ENCODE measurements around the gene CLEC20A. TPM values are rescaled to one million over a fixed set of nuclear protein-coding genes. Genes with fewer than 3 reads are reported as not detected.

CLEC20A gene
- total and polyA plus RNA-seq, 2 donors = 0.28 to 0.39 TPM

DNA sequence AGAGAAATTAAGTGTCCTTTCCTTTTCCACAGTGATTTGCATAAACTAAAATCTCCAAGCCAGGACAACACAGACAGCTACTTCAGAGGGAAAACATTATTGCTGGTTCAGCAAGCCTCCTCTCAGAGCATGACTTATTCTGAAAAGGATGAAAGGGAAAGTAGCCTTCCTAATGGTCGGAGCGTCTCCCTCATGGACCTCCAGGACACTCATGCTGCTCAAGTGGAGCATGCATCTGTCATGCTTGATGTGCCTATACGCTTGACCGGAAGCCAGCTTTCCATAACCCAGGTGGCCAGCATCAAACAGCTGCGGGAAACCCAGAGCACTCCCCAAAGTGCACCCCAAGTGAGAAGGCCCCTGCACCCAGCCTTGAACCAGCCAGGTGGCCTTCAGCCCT, 39.1 kb downstream of the CLEC20A start:
- H3K9me3 ChIP-seq (ENCODE audit: control insufficient read depth in 2 of 2, insufficient read depth in 1 of 2, low read length in 1 of 2) = no peaks in the 10 kb centered on the region
- H3K27me3 ChIP-seq (ENCODE audit: control insufficient read depth in 2 of 2, insufficient read depth in 1 of 2, low read length in 1 of 2) = no peaks in the 10 kb centered on the region
- no peak overlapping the region for H3K27ac ChIP-seq (ENCODE audit: low read depth in 1 of 2, low read length in 1 of 2)
- no peaks in the 10 kb centered on the region for H3K36me3 ChIP-seq (ENCODE audit: control insufficient read depth in 2 of 2, insufficient read depth in 2 of 2, low read length in 1 of 2)
- 95% methylated on average over 5 of the region's 5 CpGs for WGBS
- H3K4me3 ChIP-seq (ENCODE audit: low read length in 2 of 2) = no peak overlapping the region
- no peaks in the 10 kb centered on the region for H3K4me1 ChIP-seq (ENCODE audit: control insufficient read depth in 2 of 2, insufficient read depth in 2 of 2, low read length in 2 of 2)
- DNase-seq (ENCODE audit: low read depth in 6 of 9, low spot score in 9 of 9) = peak in 1 of 9 donors; percentile 2

GRCh38 chr1:178456472-178456871, 40.3 kb downstream of the CLEC20A start:
- no peak for DNase-seq (ENCODE audit: low read depth in 6 of 9, low spot score in 9 of 9)
- 94% methylated on average over 13 of the region's 13 CpGs for WGBS
- Histone ChIP-seq H3K9me3 (ENCODE audit: control insufficient read depth in 2 of 2, insufficient read depth in 1 of 2, low read length in 1 of 2) (no peaks in the 10 kb centered on the region), H3K4me3 (ENCODE audit: low read length in 2 of 2) (no peak overlapping the region), H3K4me1 (ENCODE audit: control insufficient read depth in 2 of 2, insufficient read depth in 2 of 2, low read length in 2 of 2) (no peaks in the 10 kb centered on the region), H3K27me3 (ENCODE audit: control insufficient read depth in 2 of 2, insufficient read depth in 1 of 2, low read length in 1 of 2) (no peaks in the 10 kb centered on the region), H3K36me3 (ENCODE audit: control insufficient read depth in 2 of 2, insufficient read depth in 2 of 2, low read length in 1 of 2) (no peaks in the 10 kb centered on the region), H3K27ac (ENCODE audit: low read depth in 1 of 2, low read length in 1 of 2) (no peak overlapping the region)

GRCh38 chr1:178452013-178452412, 44.8 kb downstream of the CLEC20A start:
- Histone ChIP-seq H3K27ac (ENCODE audit: low read depth in 1 of 2, low read length in 1 of 2) (no peak overlapping the region), H3K4me3 (ENCODE audit: low read length in 2 of 2) (no peak overlapping the region), H3K4me1 (ENCODE audit: control insufficient read depth in 2 of 2, insufficient read depth in 2 of 2, low read length in 2 of 2) (no peaks in the 10 kb centered on the region), H3K9me3 (ENCODE audit: control insufficient read depth in 2 of 2, insufficient read depth in 1 of 2, low read length in 1 of 2) (no peaks in the 10 kb centered on the region), H3K36me3 (ENCODE audit: control insufficient read depth in 2 of 2, insufficient read depth in 2 of 2, low read length in 1 of 2) (no peaks in the 10 kb centered on the region), H3K27me3 (ENCODE audit: control insufficient read depth in 2 of 2, insufficient read depth in 1 of 2, low read length in 1 of 2) (no peaks in the 10 kb centered on the region)
- 97% methylated on average over 3 of the region's 3 CpGs for WGBS
- no peak for DNase-seq (ENCODE audit: low read depth in 6 of 9, low spot score in 9 of 9)

DNA sequence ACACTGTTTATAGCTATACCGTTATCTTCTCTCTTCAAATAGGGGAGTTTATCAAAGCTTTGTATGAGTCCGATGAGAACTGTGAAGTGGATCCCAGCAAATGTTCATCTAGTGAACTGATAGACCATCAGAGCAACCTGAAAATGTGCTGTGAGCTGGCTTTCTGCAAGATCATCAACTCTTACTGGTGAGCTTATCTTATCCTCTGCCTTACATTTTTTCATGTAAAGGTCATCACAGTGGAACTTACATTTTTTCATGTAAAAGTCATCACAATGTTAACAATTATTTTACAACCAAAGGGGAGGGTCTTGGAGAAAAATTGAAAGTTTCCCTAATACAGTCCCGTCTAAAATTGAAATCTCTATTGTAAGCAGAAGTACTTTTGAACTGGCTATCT, 45.2 kb downstream of the CLEC20A start:
- Histone ChIP-seq H3K4me1 (ENCODE audit: control insufficient read depth in 2 of 2, insufficient read depth in 2 of 2, low read length in 2 of 2) (no peaks in the 10 kb centered on the region), H3K9me3 (ENCODE audit: control insufficient read depth in 2 of 2, insufficient read depth in 1 of 2, low read length in 1 of 2) (no peaks in the 10 kb centered on the region), H3K27me3 (ENCODE audit: control insufficient read depth in 2 of 2, insufficient read depth in 1 of 2, low read length in 1 of 2) (no peaks in the 10 kb centered on the region), H3K36me3 (ENCODE audit: control insufficient read depth in 2 of 2, insufficient read depth in 2 of 2, low read length in 1 of 2) (no peaks in the 10 kb centered on the region), H3K27ac (ENCODE audit: low read depth in 1 of 2, low read length in 1 of 2) (no peak overlapping the region), H3K4me3 (ENCODE audit: low read length in 2 of 2) (no peak overlapping the region)
- no peak for DNase-seq (ENCODE audit: low read depth in 6 of 9, low spot score in 9 of 9)
- 98% methylated on average over 3 of the region's 3 CpGs for WGBS

GRCh38 chr1:178450871-178451270, 45.9 kb downstream of the CLEC20A start:
- H3K4me1 ChIP-seq (ENCODE audit: control insufficient read depth in 2 of 2, insufficient read depth in 2 of 2, low read length in 2 of 2) = no peaks in the 10 kb centered on the region
- no peak overlapping the region for H3K4me3 ChIP-seq (ENCODE audit: low read length in 2 of 2)
- no peak overlapping the region for H3K27ac ChIP-seq (ENCODE audit: low read depth in 1 of 2, low read length in 1 of 2)
- H3K27me3 ChIP-seq (ENCODE audit: control insufficient read depth in 2 of 2, insufficient read depth in 1 of 2, low read length in 1 of 2) = no peaks in the 10 kb centered on the region
- H3K36me3 ChIP-seq (ENCODE audit: control insufficient read depth in 2 of 2, insufficient read depth in 2 of 2, low read length in 1 of 2) = no peaks in the 10 kb centered on the region
- 93% methylated on average over 6 of the region's 6 CpGs for WGBS
- H3K9me3 ChIP-seq (ENCODE audit: control insufficient read depth in 2 of 2, insufficient read depth in 1 of 2, low read length in 1 of 2) = no peaks in the 10 kb centered on the region
- DNase-seq (ENCODE audit: low read depth in 6 of 9, low spot score in 9 of 9) = no peak

DNA sequence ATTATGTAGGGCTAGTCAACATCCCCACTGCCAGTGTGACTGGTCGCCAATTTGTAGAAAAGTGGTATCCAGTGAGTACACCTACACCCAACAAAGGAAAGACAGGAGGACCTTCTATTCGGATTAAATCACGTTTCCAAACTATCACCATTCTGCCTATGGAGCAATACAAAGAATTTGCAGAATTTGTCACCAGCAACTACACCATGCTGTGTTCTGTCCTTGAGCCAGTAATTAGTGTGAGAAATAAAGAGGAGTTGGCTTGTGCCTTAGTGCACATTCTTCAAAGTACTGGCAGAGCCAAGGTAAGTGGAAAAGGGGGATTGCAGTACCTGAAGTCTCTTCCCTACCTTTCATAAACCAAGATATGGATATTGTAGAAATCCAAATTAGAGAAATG, 53.8 kb downstream of the CLEC20A start:
- H3K36me3 ChIP-seq (ENCODE audit: control insufficient read depth in 2 of 2, insufficient read depth in 2 of 2, low read length in 1 of 2) = no peaks in the 10 kb centered on the region
- H3K4me3 ChIP-seq (ENCODE audit: low read length in 2 of 2) = no peak overlapping the region
- no peaks in the 10 kb centered on the region for H3K4me1 ChIP-seq (ENCODE audit: control insufficient read depth in 2 of 2, insufficient read depth in 2 of 2, low read length in 2 of 2)
- H3K27ac ChIP-seq (ENCODE audit: low read depth in 1 of 2, low read length in 1 of 2) = no peak overlapping the region
- DNase-seq (ENCODE audit: low read depth in 6 of 9, low spot score in 9 of 9) = no peak
- 93% methylated on average over 3 of the region's 3 CpGs for WGBS
- no peaks in the 10 kb centered on the region for H3K27me3 ChIP-seq (ENCODE audit: control insufficient read depth in 2 of 2, insufficient read depth in 1 of 2, low read length in 1 of 2)
- H3K9me3 ChIP-seq (ENCODE audit: control insufficient read depth in 2 of 2, insufficient read depth in 1 of 2, low read length in 1 of 2) = no peaks in the 10 kb centered on the region

DNA sequence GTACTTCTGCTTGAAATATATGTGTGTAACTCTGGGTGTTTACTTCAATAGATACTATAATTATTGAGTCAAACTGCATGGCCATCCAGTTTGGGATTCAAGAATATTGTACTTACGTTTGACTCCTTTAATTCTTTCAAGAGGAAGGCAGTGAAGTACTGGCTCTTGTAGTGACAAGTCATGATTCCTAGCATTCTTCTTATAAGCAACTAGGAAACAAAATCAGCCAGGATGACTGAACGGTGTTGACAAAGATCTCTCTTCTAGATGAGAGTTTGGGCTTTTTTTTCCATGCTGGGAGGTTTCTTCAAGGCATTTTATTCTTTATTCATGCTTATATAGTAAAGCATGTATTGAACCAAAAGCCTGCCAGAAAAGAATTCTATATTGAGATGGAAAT, 58.3 kb downstream of the CLEC20A start:
- H3K36me3 ChIP-seq (ENCODE audit: control insufficient read depth in 2 of 2, insufficient read depth in 2 of 2, low read length in 1 of 2) = no peaks in the 10 kb centered on the region
- H3K27me3 ChIP-seq (ENCODE audit: control insufficient read depth in 2 of 2, insufficient read depth in 1 of 2, low read length in 1 of 2) = no peaks in the 10 kb centered on the region
- no peak overlapping the region for H3K27ac ChIP-seq (ENCODE audit: low read depth in 1 of 2, low read length in 1 of 2)
- WGBS = 89% methylated on average over 2 of the region's 2 CpGs
- DNase-seq (ENCODE audit: low read depth in 6 of 9, low spot score in 9 of 9) = no peak
- H3K4me1 ChIP-seq (ENCODE audit: control insufficient read depth in 2 of 2, insufficient read depth in 2 of 2, low read length in 2 of 2) = no peaks in the 10 kb centered on the region
- H3K9me3 ChIP-seq (ENCODE audit: control insufficient read depth in 2 of 2, insufficient read depth in 1 of 2, low read length in 1 of 2) = no peaks in the 10 kb centered on the region
- no peak overlapping the region for H3K4me3 ChIP-seq (ENCODE audit: low read length in 2 of 2)

- DNase-seq (ENCODE audit: low read depth in 6 of 9, low spot score in 9 of 9) = no peak
- H3K9me3 ChIP-seq (ENCODE audit: control insufficient read depth in 2 of 2, insufficient read depth in 1 of 2, low read length in 1 of 2) = no peaks in the 10 kb centered on the region
- H3K4me1 ChIP-seq (ENCODE audit: control insufficient read depth in 2 of 2, insufficient read depth in 2 of 2, low read length in 2 of 2) = no peaks in the 10 kb centered on the region
- no peak overlapping the region for H3K27ac ChIP-seq (ENCODE audit: low read depth in 1 of 2, low read length in 1 of 2)
- 93% methylated on average over 2 of the region's 2 CpGs for WGBS
- no peaks in the 10 kb centered on the region for H3K36me3 ChIP-seq (ENCODE audit: control insufficient read depth in 2 of 2, insufficient read depth in 2 of 2, low read length in 1 of 2)
- H3K4me3 ChIP-seq (ENCODE audit: low read length in 2 of 2) = no peak overlapping the region
- no peaks in the 10 kb centered on the region for H3K27me3 ChIP-seq (ENCODE audit: control insufficient read depth in 2 of 2, insufficient read depth in 1 of 2, low read length in 1 of 2)
These were observed 59.9 kb downstream of the CLEC20A start for GRCh38 chr1:178436899-178437298.

DNA sequence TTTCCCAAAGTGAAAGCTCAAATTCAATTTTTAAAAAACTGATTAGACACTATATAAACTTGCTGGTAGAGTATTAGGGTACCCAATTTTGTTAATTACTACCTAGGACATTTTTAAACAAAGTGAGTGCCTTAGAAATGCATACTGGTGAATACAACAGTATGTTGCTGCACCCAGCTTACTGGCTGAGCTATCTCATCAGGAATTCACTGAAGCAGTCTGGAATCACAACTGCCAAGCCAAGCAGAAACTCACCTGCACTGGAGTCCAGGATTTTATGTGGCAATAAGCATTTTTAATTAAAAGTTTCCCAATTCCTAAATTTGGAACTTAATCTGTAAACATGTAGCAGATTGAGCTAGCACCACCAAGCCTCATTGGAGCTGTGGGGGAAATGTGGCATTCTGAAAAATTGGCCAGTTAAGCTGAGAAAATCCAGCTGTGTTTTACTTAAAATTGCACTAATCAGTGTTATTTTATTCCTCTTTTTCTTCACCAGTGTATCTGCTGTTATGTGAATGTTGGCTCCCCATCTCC, 61.8 kb downstream of the CLEC20A start:
- no peak for DNase-seq (ENCODE audit: low read depth in 6 of 9, low spot score in 9 of 9)
- Histone ChIP-seq H3K27me3 (ENCODE audit: control insufficient read depth in 2 of 2, insufficient read depth in 1 of 2, low read length in 1 of 2) (no peaks in the 10 kb centered on the region), H3K36me3 (ENCODE audit: control insufficient read depth in 2 of 2, insufficient read depth in 2 of 2, low read length in 1 of 2) (no peaks in the 10 kb centered on the region), H3K27ac (ENCODE audit: low read depth in 1 of 2, low read length in 1 of 2) (no peak overlapping the region), H3K9me3 (ENCODE audit: control insufficient read depth in 2 of 2, insufficient read depth in 1 of 2, low read length in 1 of 2) (no peaks in the 10 kb centered on the region), H3K4me1 (ENCODE audit: control insufficient read depth in 2 of 2, insufficient read depth in 2 of 2, low read length in 2 of 2) (no peaks in the 10 kb centered on the region), H3K4me3 (ENCODE audit: low read length in 2 of 2) (no peak overlapping the region)

- H3K9me3 ChIP-seq (ENCODE audit: control insufficient read depth in 2 of 2, insufficient read depth in 1 of 2, low read length in 1 of 2) = no peaks in the 10 kb centered on the region
- 90% methylated on average over 1 of the region's 1 CpG for WGBS
- no peaks in the 10 kb centered on the region for H3K36me3 ChIP-seq (ENCODE audit: control insufficient read depth in 2 of 2, insufficient read depth in 2 of 2, low read length in 1 of 2)
- H3K4me1 ChIP-seq (ENCODE audit: control insufficient read depth in 2 of 2, insufficient read depth in 2 of 2, low read length in 2 of 2) = no peaks in the 10 kb centered on the region
- no peak overlapping the region for H3K4me3 ChIP-seq (ENCODE audit: low read length in 2 of 2)
- no peak overlapping the region for H3K27ac ChIP-seq (ENCODE audit: low read depth in 1 of 2, low read length in 1 of 2)
- no peaks in the 10 kb centered on the region for H3K27me3 ChIP-seq (ENCODE audit: control insufficient read depth in 2 of 2, insufficient read depth in 1 of 2, low read length in 1 of 2)
- no peak for DNase-seq (ENCODE audit: low read depth in 6 of 9, low spot score in 9 of 9)
These were observed 62.4 kb downstream of the CLEC20A start for GRCh38 chr1:178434360-178434759.

Measured in thymus (tissue), 11 donors.